Activated CD4-positive, alpha-beta T cell treated with anti-CD3 and anti-CD28 coated beads, Interleukin-2, amount 50 U/mL, for 16 hours (primary cell): Measurements from ENCODE around the gene LARGE1.
A peak's percentile ranks its signal among the peaks of the same experiment; 100 is the strongest.

Source experiments
- DNase-seq: peaks from one replicate; pipeline ENCODE4 v3.0.0-alpha.2; 2020

Gene LARGE1

GRCh38 chr22:33539902-33540751 lies 380.1 kb downstream of the LARGE1 start:
- DNase-seq: no peak

GRCh38 chr22:33539202-33539901 lies 380.9 kb downstream of the LARGE1 start:
- no peak for DNase-seq

- DNase-seq: no peak
Measured at GRCh38 chr22:33538277-33538885, 381.9 kb downstream of the LARGE1 start.

GRCh38 chr22:33537059-33537458 lies 383.2 kb downstream of the LARGE1 start:
- DNase-seq: no peak

GRCh38 chr22:33535937-33536875 lies 384.1 kb downstream of the LARGE1 start:
- DNase-seq: no peak

GRCh38 chr22:33529424-33530113 lies 390.7 kb downstream of the LARGE1 start:
- no peak for DNase-seq

- DNase-seq: no peak
Measured at GRCh38 chr22:33528183-33528582, 392.1 kb downstream of the LARGE1 start.

- no peak for DNase-seq
Measured at GRCh38 chr22:33526434-33527107, 393.7 kb downstream of the LARGE1 start.

GRCh38 chr22:33524511-33525260 lies 395.6 kb downstream of the LARGE1 start:
- DNase-seq: no peak

- DNase-seq: no peak
Measured at GRCh38 chr22:33521879-33522665, 398.2 kb downstream of the LARGE1 start.

- no peak for DNase-seq
Measured at GRCh38 chr22:33520904-33521780, 399.1 kb downstream of the LARGE1 start.

GRCh38 chr22:33519974-33520903 lies 400.0 kb downstream of the LARGE1 start:
- DNase-seq: no peak

- peak; percentile 9 for DNase-seq
Measured at GRCh38 chr22:33519071-33519973, 401.0 kb downstream of the LARGE1 start.

- no peak for DNase-seq
Measured at GRCh38 chr22:33518405-33518804, 401.9 kb downstream of the LARGE1 start.

- DNase-seq: no peak
Measured at GRCh38 chr22:33515795-33516194, 404.5 kb downstream of the LARGE1 start.
